NCI-H187 (cell line): ENCODE measurements around the gene GRHL1.
"Not testable (repeated sequence)": the region's sequence is repeated elsewhere in the genome, so short reads cannot be mapped to it uniquely, and the experiment has no call there.

Experiments
- DNase-seq, 2 experiments: peaks; one replicate each; lab custom pipeline; 2025; lab: John Stamatoyannopoulos, UW

Gene GRHL1

GRCh38 chr2:10009811-10010781, 58.6 kb downstream of the GRHL1 start:
- no peak for DNase-seq

GRCh38 chr2:10010861-10011605, 59.5 kb downstream of the GRHL1 start:
- DNase-seq = not testable (repeated sequence)

- DNase-seq = not testable (repeated sequence)
These were observed 60.3 kb downstream of the GRHL1 start for GRCh38 chr2:10011606-10012325.

GRCh38 chr2:10012366-10012962, 61.0 kb downstream of the GRHL1 start:
- not testable (repeated sequence) for DNase-seq

GRCh38 chr2:10012963-10013461, 61.5 kb downstream of the GRHL1 start:
- no peak for DNase-seq

- DNase-seq = not testable (repeated sequence)
These were observed 62.3 kb downstream of the GRHL1 start for GRCh38 chr2:10013651-10014417.

- no peak for DNase-seq
These were observed 63.1 kb downstream of the GRHL1 start for GRCh38 chr2:10014418-10015190.

GRCh38 chr2:10015376-10015989, 64.0 kb downstream of the GRHL1 start:
- not testable (repeated sequence) for DNase-seq

- no peak for DNase-seq
These were observed 64.7 kb downstream of the GRHL1 start for GRCh38 chr2:10016001-10016801.

- no peak for DNase-seq
These were observed 65.3 kb downstream of the GRHL1 start for GRCh38 chr2:10016802-10017258.

- DNase-seq = no peak
These were observed 65.9 kb downstream of the GRHL1 start for GRCh38 chr2:10017313-10017941.

GRCh38 chr2:10019174-10019573, 67.7 kb downstream of the GRHL1 start:
- DNase-seq = no peak

GRCh38 chr2:10019602-10020400, 68.3 kb downstream of the GRHL1 start:
- no peak for DNase-seq

GRCh38 chr2:10022041-10022421, 70.5 kb downstream of the GRHL1 start:
- no peak for DNase-seq

GRCh38 chr2:10022445-10022844, 71.0 kb downstream of the GRHL1 start:
- DNase-seq = no peak

- DNase-seq = no peak
These were observed 71.6 kb downstream of the GRHL1 start for GRCh38 chr2:10022966-10023662.
